HEK293T (cell line): ENCODE results near the gene DHX8.

ENCODE experiments used
- CTCF ChIA-PET: fragments of 350-600 bp; formaldehyde crosslinking; extraction: SDS; loops from one replicate; lab custom pipeline; 2021; ENCODE audit warnings: antibody characterized with exemption, inconsistent platforms; lab: Yijun Ruan, JAX
- POLR2A ChIA-PET: fragments of 350-600 bp; formaldehyde crosslinking; extraction: SDS; loops from one replicate; lab custom pipeline; 2020; ENCODE audit warnings: antibody characterized with exemption, inconsistent platforms; lab: Yijun Ruan, JAX
- DNase-seq: peaks from one replicate; pipeline ENCODE4 v3.0.0; 2012; ENCODE audit warnings: mixed read lengths; ENCODE audit errors: extremely low spot score
- ARNT ChIP-seq: fragments of 450-650 bp; IDR thresholded peaks from 2 replicates; pipeline ENCODE4 v1.6.1; 2017; ENCODE audit warnings: mild to moderate bottlenecking
- BHLHE40 ChIP-seq: fragments of 450-650 bp; IDR thresholded peaks from 2 replicates; pipeline ENCODE4 v1.6.1; 2016; ENCODE audit warnings: mild to moderate bottlenecking, moderate library complexity, borderline replicate concordance
- CTBP1 ChIP-seq: fragments of 450-650 bp; IDR thresholded peaks from 2 replicates; pipeline ENCODE4 v1.6.1; 2016; ENCODE audit warnings: borderline replicate concordance
- ELF4 ChIP-seq: fragments of 450-650 bp; IDR thresholded peaks from 2 replicates; pipeline ENCODE4 v1.6.1; 2017; ENCODE audit warnings: antibody characterized with exemption
- FOXA1 ChIP-seq: fragments of 450-650 bp; IDR thresholded peaks from 2 replicates; pipeline ENCODE4 v1.6.1; 2016; ENCODE audit warnings: mild to moderate bottlenecking
- FOXK2 ChIP-seq: fragments of 450-650 bp; IDR thresholded peaks from 2 replicates; pipeline ENCODE4 v1.6.1; 2016; ENCODE audit warnings: mild to moderate bottlenecking
- FOXM1 ChIP-seq: fragments of 450-650 bp; IDR thresholded peaks from 2 replicates; pipeline ENCODE4 v1.6.1; 2017; ENCODE audit warnings: mild to moderate bottlenecking, borderline replicate concordance
- HDGF ChIP-seq: fragments of 450-650 bp; IDR thresholded peaks from 2 replicates; pipeline ENCODE4 v1.6.1; 2017; ENCODE audit warnings: antibody characterized with exemption, borderline replicate concordance
- L3MBTL2 ChIP-seq: fragments of 450-650 bp; conservative IDR thresholded peaks from 2 replicates; pipeline ENCODE4 v1.6.1; 2016; ENCODE audit warnings: mild to moderate bottlenecking
- LEF1 ChIP-seq: fragments of 450-650 bp; IDR thresholded peaks from 2 replicates; pipeline ENCODE4 v1.6.1; 2017; ENCODE audit warnings: mild to moderate bottlenecking, borderline replicate concordance
- NFRKB ChIP-seq: fragments of 450-650 bp; IDR thresholded peaks from 2 replicates; pipeline ENCODE4 v1.6.1; 2016; ENCODE audit warnings: mild to moderate bottlenecking, moderate library complexity
- PKNOX1 ChIP-seq: fragments of 450-650 bp; IDR thresholded peaks from 2 replicates; pipeline ENCODE4 v1.6.1; 2016
- SP1 ChIP-seq: fragments of 450-650 bp; IDR thresholded peaks from 2 replicates; pipeline ENCODE4 v1.6.1; 2017
- SUZ12 ChIP-seq: fragments of 450-650 bp; IDR thresholded peaks from 2 replicates; pipeline ENCODE4 v1.6.1; 2016; ENCODE audit warnings: mild to moderate bottlenecking
- TARDBP ChIP-seq: fragments of 450-650 bp; IDR thresholded peaks from 2 replicates; pipeline ENCODE4 v1.6.1; 2016
- ZNF384 ChIP-seq: fragments of 450-650 bp; IDR thresholded peaks from 2 replicates; pipeline ENCODE4 v1.6.1; 2016

The DHX8 gene

DNA sequence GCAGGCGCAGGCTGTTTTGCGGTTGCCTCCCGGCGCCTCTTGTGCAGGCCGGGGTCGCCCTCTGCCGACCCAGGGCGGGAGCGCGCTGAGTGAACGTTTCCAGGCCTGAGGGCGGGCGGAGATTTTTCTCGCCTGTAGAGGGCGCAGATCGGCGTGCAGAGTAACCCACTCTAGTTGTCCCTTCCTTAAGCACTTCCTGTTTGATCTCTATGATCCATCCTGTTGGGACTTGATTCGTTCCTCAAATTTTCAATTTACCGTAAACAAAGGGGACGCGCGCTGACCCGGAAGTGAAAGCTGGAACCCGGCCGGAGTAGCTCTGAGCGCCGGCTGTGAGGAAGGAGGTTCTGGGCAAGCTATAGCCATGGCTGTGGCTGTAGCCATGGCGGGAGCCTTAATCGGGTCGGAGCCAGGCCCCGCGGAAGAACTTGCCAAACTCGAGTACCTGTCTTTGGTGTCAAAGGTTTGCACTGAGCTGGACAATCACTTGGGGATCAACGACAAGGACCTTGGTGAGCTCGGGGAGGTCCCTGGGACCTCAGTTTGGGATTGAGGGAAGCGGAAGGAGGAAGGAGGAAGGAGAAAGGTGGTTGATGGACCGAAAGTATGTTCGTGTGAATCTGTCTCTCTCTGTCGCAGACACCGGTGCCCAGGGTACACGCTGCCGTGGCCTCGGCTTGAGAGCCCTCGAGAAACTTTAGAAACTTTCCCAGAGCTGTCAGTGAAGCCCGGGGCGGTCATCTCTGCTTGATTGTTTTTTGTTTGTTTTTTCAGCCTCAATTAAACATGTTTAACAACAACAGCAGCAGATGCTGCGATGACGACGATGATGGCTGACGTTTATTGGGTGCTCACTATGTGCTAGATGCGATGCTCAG lies at the start of gene DHX8:
TSS of gene DHX8 (plus strand) at position 302 of the 878 bp plus-strand sequence. CDS start at position 365, 63 bp downstream.
- peak; percentile 92 for TF ChIP-seq FOXM1
- peak; percentile 16; the same call in 1 of the 2 replicates for TF ChIP-seq PKNOX1
- TF ChIP-seq FOXK2, result peak; percentile 98
- no peak for TF ChIP-seq LEF1
- TF ChIP-seq L3MBTL2, result no peak
- TF ChIP-seq ELF4, result peak; percentile 95
- TF ChIP-seq CTBP1, result no peak; the same call in 1 of the 2 replicates
- TF ChIP-seq HDGF, result no peak
- TF ChIP-seq NFRKB, result 0 out of 2 replicates have a peak, but pooled peaks have one; percentile 52
- no peak for TF ChIP-seq BHLHE40
- TF ChIP-seq TARDBP, result no peak
- CTCF ChIA-PET, result interaction anchor here (0.5 to 3.3 kb wide), 34 partner anchors 10 to 958 kb away, joined by 3 to 103 read pairs (median 4); partner anchors contain the start of genes ARL4D and BRCA1
- POLR2A ChIA-PET, result interaction anchor here (0.8 to 6.4 kb wide), 18 partner anchors 14 to 486 kb away, joined by 3 to 117 read pairs (median 4); partner anchors contain the start of genes ARL4D, BRCA1 and RPL27
- peak; percentile 91 for DNase-seq

GRCh38 chr17:43434902-43435319 lies 48.9 kb upstream of the DHX8 start:
- CTCF ChIA-PET, result no interaction called here
- POLR2A ChIA-PET, result interaction anchor here (2.3 kb wide), 1 partner anchor 67 kb away, joined by 10 read pairs; no protein-coding TSS in a partner anchor
- no peak for TF ChIP-seq CTBP1
- no peak for DNase-seq

- ChIA-PET POLR2A (no interaction called here), CTCF (interaction anchor here (0.7 to 0.8 kb wide), 2 partner anchors 46 to 323 kb away, joined by 3 to 4 read pairs; partner anchors contain the start of gene DHX8)
- DNase-seq, result no peak
- TF ChIP-seq ELF4 (no peak), CTBP1 (no peak), SP1 (no peak), FOXA1 (no peak), LEF1 (no peak), NFRKB (no peak), PKNOX1 (no peak), SUZ12 (no peak), L3MBTL2 (no peak), BHLHE40 (no peak)
These were observed 46.0 kb upstream of the DHX8 start for GRCh38 chr17:43437756-43438155.

- POLR2A ChIA-PET, result interaction anchor here (1.5 kb wide), 1 partner anchor 71 kb away, joined by 4 read pairs; no protein-coding TSS in a partner anchor
These were observed 45.1 kb upstream of the DHX8 start for GRCh38 chr17:43438626-43439025.

GRCh38 chr17:43439041-43439440 lies 44.7 kb upstream of the DHX8 start:
- TF ChIP-seq PKNOX1 (no peak), LEF1 (no peak), NFRKB (no peak), CTBP1 (no peak), FOXK2 (no peak), L3MBTL2 (no peak), ELF4 (no peak), FOXM1 (no peak), SUZ12 (no peak), HDGF (no peak), BHLHE40 (no peak), FOXA1 (no peak), TARDBP (no peak), ZNF384 (no peak), ARNT (no peak), SP1 (no peak)
- POLR2A ChIA-PET, result interaction anchor here (1.5 kb wide), 1 partner anchor 71 kb away, joined by 4 read pairs; no protein-coding TSS in a partner anchor
- CTCF ChIA-PET, result no interaction called here
- DNase-seq, result no peak

More at GRCh38 chr17:43438626-43439025, 45.1 kb upstream of the DHX8 start:
- TF ChIP-seq FOXK2 (no peak), PKNOX1 (no peak), ARNT (no peak), LEF1 (no peak), SUZ12 (no peak), TARDBP (no peak), ELF4 (no peak), BHLHE40 (no peak), NFRKB (no peak), CTBP1 (no peak), HDGF (no peak), L3MBTL2 (no peak), ZNF384 (no peak), SP1 (no peak), FOXM1 (no peak), FOXA1 (no peak)
- CTCF ChIA-PET, result interaction anchor here (0.5 to 0.7 kb wide), 2 partner anchors 29 to 322 kb away, joined by 3 read pairs; no protein-coding TSS in a partner anchor
- no peak for DNase-seq
